Measurements from ENCODE around the gene ITM2A.
A peak's percentile ranks its signal among the peaks of the same experiment; 100 is the strongest.

Gene ITM2A

DNA sequence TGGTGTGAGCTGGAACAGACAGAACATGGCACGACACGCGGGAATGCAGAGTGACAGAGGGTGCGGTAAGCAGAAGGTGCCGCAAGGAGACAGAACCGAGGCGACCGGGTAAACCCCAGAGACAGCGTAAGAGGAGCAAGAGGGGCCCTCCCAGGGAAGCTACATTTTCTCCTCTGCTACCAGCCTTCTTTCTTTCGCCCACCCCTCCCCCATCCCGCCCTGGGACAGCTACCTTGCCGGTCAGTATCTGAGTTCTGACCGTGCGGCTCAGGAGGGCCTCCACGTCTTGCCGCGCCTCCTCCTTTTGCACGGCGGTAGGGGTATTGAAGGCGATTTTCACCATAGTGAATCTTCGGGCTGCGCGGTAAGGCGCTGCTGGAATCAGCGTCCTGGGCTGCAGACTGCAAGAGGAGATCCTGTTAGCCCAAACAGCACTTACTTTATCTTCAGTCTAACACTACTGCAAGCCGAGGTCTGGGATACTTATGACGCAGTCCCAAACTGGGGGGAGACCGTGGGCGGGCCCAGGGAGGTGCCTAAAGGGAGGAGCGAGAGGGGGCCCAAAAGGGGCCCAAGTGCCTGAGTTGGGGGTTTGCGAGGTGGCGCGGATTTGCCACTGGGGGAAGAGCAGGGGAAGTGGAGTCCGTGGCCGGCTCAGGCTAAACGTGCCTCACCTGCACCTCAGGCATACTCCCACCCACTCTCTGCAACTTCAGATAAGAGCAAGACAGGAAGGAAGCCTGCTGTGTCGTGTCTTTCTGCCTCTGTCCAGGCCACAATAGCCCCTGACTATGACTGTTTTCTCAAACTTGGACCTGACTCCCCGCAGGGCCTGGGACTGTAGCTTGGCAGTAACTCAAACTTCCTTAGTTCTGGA, at the start of gene ITM2A:
Gene ITM2A (minus strand): TSS at position 462 of the 877 bp plus-strand sequence. CDS start 119 bp downstream, at position 343.
- DNase-seq: no peak
- in situ Hi-C loops (cut with HindIII; ENCODE audit: low pct_ligation_motif_present, low pct_unique_long_range_greater_than_20kb, low sequenced_read_pairs): no loop called here

DNA sequence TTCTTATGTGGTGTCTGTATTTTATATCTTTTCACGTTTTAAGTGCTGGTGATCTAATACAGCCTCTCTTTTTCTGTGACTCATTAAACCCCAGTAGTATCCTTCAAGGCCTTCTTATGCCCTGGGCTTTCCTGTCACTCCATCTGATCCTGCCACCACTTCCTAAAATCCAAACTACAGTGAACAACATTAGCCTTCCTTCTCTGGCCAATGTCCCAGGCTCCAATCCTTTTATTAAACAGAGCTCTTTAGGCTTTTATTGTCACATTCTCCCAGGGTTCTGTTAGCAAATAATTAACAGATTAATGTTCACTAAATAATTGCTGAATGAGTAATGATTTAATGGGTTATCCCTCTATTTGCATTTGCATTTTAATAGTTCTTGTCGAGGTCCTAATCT, 47.9 kb upstream of the ITM2A start:
- DNase-seq: no peak
- in situ Hi-C loops (cut with HindIII; ENCODE audit: low pct_ligation_motif_present, low pct_unique_long_range_greater_than_20kb, low sequenced_read_pairs): no loop called here

DNA sequence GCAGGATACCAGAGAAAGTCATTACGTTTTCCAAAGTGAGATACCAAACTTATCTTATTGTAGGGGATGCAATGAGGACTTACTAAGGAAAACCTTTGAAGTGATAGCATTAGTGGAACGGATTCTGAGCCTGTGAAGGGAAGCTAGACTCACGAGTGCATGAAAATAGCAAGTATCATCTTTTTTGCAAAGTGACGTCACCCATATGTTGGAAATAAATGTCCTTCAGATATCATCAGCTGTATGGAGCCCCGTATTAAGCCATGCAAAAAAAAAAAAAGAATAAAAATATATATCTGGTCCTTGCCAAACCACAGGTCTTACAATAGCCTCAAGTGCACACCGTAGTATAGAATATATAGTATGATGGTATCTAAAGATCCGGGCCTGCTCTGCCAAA, 46.8 kb upstream of the ITM2A start:
- in situ Hi-C loops (cut with HindIII; ENCODE audit: low pct_ligation_motif_present, low pct_unique_long_range_greater_than_20kb, low sequenced_read_pairs): no loop called here
- no peak for DNase-seq

DNA sequence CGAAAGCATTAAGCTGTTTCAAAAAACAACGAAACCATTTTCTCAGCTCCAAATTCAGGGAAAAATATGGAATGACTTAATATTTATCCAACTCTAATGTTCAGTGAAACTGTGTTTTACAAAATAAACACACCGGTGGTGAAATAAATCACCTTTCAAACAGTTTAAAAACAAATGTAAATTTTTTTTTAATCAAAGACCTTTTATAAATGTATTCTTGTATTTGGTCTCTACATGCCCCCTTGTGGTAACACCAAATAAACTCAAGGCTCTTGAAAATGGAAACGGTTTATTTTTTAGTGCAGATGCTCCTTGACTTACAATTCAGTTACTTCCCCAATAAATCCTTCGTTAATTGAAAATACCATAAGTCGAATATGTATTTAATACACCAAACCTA, 45.8 kb upstream of the ITM2A start:
- in situ Hi-C loops (cut with HindIII; ENCODE audit: low pct_ligation_motif_present, low pct_unique_long_range_greater_than_20kb, low sequenced_read_pairs): no loop called here
- DNase-seq: peak; percentile 8

DNA sequence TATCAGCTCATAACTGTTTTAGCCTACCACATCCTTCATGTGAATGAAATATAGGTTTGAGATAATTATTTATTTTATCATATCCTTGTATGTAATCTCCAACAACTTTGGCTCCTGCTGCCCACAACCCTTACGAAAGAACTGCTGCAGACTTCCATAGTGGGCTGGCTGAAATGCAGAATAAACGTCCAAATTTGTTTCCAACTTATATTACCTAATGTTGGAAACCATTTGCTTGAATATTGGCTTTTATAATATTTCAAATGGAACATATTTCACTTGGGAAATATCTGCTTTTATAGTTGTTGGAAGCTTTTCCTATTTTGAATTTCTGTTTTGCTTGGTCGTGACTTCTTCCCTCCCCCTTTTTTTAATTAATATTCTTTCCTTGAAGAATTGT, 45.0 kb upstream of the ITM2A start:
- in situ Hi-C loops (cut with HindIII; ENCODE audit: low pct_ligation_motif_present, low pct_unique_long_range_greater_than_20kb, low sequenced_read_pairs): no loop called here

DNA sequence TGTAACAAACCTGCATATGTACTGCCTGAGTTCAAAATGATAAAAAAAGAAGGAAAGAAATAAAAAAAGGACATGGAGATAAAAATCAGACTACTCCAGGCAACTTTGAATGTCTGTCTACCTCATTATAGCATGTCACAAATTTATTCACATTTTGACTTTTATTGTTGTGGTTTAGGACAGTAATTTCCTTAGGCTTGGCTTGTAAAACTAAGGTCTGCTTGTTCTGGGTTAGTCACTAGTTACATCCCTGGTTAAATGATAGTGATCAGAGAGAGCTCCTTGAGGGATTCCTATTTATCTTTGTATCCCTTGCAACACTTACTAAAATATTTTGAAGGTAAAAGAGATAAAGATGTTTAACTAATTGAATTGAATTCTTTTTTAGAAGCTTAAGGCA, 42.5 kb upstream of the ITM2A start:
- no peak for DNase-seq
- in situ Hi-C loops (cut with HindIII; ENCODE audit: low pct_ligation_motif_present, low pct_unique_long_range_greater_than_20kb, low sequenced_read_pairs): no loop called here

More for the DNA sequence above, 45.0 kb upstream of the ITM2A start:
- DNase-seq: no peak

DNA sequence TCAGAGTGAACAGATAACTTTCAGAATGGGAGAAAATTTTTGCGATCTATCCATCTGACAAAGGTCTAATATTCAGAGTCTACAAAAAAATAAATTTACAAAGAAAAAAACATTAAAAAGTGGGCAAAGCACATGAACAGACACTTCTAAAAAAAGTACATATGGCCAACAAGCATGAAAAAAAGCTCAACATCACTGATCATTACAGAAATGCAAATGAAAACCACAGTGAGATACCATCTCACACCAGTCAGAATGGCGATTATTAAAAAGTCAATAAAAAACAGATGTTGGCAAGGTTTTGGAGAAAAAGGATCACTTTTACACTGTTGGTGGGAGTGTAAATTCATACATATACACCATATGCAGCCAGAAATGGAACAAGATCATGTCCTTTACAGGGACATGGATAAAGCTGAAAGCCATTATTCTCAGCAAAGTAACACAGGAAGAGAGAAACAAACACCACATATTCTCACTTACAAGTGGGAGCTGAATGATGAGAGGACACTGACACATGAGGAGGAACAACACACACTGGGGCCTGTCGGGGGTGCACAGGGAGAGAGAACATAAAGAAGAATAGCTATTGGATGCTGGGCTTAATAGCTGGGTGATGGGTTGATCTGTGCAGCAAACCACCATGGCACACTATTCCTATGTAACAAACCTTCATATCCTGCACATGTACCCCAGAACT, 41.6 kb upstream of the ITM2A start:
- in situ Hi-C loops (cut with HindIII; ENCODE audit: low pct_ligation_motif_present, low pct_unique_long_range_greater_than_20kb, low sequenced_read_pairs): no loop called here
- no peak for DNase-seq

DNA sequence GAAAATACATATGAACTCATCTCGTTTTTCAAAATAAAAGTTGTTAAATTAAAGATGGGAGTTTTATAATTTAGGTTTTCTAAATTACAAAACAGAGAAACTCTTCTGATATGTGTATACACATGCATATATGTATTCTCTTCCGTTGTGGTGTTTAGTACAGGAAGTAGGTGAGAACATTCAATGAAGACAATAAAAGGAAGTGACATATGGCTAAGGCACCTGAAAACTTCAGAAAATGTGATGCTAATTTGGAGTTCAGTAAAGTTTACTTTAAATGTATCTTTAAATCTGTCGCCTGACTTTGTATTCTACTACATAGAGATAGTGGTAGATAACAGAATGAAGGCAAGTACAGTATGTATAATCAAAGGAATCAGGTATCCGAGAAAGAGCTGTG, 33.5 kb upstream of the ITM2A start:
- in situ Hi-C loops (cut with HindIII; ENCODE audit: low pct_ligation_motif_present, low pct_unique_long_range_greater_than_20kb, low sequenced_read_pairs): no loop called here
- DNase-seq: no peak

DNA sequence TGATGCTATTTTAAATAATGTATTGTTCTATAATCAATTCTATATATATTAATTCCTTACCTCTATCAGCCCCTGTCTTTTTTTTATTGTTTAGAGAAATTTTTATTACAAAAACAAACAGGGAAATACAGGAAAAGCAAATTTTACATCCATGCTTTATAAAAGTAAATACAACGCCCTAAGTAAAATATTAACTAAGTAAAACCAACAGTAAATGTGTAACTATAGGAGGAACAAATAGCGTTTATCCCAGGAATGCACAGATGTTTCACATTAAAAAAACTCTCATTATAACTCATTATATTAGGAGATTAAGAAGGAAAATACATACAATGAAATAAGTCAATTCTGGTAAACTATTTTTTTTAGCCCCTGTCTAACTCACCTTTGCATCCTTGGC, 8.2 kb upstream of the ITM2A start:
- in situ Hi-C loops (cut with HindIII; ENCODE audit: low pct_ligation_motif_present, low pct_unique_long_range_greater_than_20kb, low sequenced_read_pairs): no loop called here

DNA sequence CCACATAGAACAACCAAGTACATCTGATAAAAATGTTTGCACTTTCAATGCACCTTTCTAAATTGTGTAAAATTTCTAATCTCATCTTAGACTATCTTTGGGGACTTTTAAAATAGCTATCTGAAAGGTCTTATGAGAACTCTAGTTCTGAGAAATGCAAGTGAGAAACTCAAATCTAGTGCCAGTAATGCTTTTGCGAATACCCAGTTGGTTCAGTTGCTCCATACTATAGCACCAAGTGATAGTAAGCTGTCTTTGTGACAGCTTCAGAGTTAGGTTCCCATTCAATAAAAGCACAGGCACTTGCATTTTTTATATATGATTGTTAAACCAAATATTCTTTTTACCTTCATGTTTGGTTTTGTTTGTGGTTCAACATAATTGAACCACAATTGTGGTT, 4.5 kb upstream of the ITM2A start:
- DNase-seq: no peak
- in situ Hi-C loops (cut with HindIII; ENCODE audit: low pct_ligation_motif_present, low pct_unique_long_range_greater_than_20kb, low sequenced_read_pairs): no loop called here

More for the DNA sequence above, 8.2 kb upstream of the ITM2A start:
- DNase-seq: no peak

DNA sequence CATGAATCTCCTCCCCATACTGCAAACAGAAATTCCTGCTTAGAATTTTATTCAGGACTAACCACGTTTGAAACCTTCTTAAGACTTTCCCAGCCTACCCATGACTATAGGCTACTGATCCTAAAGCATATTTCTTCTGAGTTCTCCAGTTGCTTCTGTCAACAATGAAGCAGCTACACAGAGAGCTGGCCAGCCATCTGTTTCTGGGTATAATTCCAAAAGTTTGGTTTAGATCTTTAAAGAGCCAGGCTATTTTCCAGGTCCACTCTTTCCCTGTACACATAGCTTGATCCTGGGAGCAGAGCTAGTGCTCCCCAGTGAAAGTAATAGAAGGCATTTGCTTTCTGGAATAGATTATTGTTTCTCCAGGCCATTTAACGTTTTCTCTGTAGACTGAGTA, 4.0 kb upstream of the ITM2A start:
- in situ Hi-C loops (cut with HindIII; ENCODE audit: low pct_ligation_motif_present, low pct_unique_long_range_greater_than_20kb, low sequenced_read_pairs): no loop called here
- no peak for DNase-seq

DNA sequence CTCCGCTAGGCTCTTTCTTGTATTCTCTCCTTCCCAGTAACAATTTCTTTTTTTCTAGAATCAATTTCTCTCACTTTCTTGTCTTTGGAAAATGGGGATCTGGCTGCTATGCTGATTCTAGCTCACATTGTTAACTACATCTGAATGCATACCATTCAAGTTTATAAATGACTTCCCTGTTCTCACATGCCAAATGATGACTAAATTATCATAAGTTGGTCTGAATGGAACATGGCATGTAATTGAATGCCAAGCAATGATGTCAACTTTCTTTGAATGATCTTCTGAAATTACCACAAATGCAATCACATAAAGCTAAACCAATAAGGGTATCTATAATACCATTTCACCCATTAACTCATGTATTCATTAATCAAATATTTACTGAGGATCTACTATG, 2.7 kb upstream of the ITM2A start:
- DNase-seq: no peak
- in situ Hi-C loops (cut with HindIII; ENCODE audit: low pct_ligation_motif_present, low pct_unique_long_range_greater_than_20kb, low sequenced_read_pairs): no loop called here

DNA sequence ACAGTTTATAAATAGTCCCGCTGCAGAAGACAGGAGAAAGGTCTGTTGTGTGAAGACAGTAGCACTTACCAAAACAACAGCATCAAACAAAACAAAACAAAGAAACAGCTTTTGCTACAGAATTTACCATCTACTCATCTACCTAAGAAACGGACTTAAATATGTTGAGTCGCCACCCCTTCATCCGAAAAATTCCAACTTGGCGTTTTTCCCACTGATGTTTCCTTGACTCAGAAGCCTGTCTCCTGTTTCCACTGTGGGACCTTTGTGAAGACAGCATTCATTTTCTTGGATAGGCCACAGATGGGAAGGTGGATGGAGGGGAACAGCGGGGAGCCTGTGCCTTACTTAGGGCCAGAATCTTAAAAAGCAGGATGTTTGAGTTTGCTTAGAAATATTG, 1.3 kb upstream of the ITM2A start:
- DNase-seq: no peak
- in situ Hi-C loops (cut with HindIII; ENCODE audit: low pct_ligation_motif_present, low pct_unique_long_range_greater_than_20kb, low sequenced_read_pairs): no loop called here

DNA sequence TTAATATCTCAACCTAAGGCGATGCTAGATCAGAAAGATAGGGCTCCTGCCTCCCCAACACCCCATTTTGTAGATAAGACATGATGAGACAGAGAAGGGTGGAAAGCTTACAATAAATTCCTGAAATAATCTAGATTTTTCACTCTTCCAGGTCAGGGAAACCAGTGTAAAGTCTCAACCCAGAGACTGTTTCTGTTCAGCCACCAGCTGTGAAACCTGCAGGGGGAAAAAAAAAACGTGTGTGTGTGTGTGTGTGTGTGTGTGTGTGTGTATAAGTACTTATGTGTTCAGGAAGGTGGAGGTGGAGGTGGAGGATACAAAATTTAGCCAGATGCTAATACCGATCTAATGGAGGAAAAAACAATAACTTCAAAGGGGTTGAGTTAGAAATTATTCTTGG, 773 bp upstream of the ITM2A start:
- no peak for DNase-seq
- in situ Hi-C loops (cut with HindIII; ENCODE audit: low pct_ligation_motif_present, low pct_unique_long_range_greater_than_20kb, low sequenced_read_pairs): no loop called here

DNA sequence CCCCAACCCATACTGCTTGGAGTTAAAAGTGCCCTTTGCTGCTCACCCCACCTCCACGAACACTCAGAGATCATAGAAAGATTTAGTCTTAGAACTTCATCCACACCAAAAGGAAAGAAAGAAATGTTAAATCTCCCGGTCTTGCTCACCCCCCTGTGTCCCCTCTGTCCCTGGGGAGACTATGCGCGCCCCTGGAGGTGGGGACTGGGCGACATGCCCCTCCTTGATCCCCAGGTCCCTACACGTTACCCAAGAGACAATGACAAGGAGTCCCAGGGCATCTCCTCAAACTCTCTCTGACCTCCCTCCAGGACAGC, 620 bp downstream of the ITM2A start:
- in situ Hi-C loops (cut with HindIII; ENCODE audit: low pct_ligation_motif_present, low pct_unique_long_range_greater_than_20kb, low sequenced_read_pairs): no loop called here
- DNase-seq: no peak

DNA sequence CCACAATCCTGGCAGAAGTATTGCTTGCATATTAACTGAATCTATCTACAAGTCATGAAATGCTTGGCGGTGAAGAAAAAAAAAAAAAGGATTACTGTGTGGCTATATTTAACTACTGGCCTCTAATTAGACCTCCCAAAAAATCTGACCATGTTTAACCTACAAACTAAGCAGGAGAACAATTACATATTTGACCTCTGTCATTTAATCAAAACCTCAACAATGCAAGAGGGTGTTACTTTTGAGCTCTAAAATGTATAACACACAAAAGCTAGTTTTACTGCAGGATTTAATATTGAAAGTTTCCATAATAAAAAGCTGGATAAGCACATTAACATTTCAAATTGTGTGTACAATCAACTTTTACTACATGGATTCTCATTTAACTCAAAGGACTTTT, 1.5 kb downstream of the ITM2A start:
- in situ Hi-C loops (cut with HindIII; ENCODE audit: low pct_ligation_motif_present, low pct_unique_long_range_greater_than_20kb, low sequenced_read_pairs): no loop called here
- DNase-seq: no peak

DNA sequence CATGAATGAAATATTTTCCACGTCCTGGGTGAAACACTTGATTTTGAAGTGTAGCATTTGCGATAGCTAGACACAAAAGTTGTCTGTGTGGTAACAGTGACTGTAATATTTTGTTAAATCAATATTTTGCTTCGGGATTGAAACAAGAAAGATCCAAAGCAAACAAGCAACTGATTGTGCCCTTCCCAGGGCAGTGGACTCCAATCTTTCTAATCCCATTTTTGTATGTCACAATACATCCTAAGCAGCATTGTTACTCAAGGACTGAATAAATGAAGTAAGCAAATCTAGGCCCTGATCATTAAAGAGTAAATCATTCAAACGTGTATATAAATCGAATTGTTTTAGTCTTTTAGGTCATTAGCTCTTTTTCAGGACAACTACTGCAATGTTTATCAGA, 2.8 kb downstream of the ITM2A start:
- in situ Hi-C loops (cut with HindIII; ENCODE audit: low pct_ligation_motif_present, low pct_unique_long_range_greater_than_20kb, low sequenced_read_pairs): no loop called here
- no peak for DNase-seq

DNA sequence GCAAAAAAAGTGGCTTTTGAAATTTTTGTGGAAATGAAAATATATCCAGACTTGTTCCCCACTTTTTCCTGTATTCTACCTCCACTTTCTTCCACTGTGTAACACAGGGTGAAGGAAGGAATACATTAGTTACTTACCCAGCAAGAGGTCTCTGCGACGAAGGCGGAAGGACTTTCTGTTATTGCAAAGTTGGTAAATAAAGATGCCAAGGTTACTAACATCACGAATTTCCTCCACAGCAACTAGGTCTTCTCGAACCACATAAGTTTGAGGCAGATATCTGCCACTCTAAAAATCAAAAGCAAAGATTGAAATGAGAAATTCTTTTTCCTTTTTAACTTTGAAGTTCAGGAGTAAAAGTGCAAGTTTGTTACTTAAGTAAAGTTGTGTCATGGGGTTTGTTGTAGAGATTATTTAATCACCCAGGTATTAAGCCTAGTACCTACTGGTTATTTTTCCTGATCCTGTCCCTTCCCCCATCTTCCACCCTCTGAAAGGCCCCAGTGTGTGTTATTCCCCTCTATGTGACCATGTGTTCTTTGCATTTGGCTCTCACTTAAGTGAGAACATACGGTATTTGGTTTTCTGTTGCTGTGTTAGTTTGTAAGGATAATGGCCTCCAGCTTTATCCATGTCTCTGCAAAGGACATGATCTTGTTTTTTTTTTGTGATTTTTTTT, 5.8 kb downstream of the ITM2A start:
- no peak for DNase-seq
- in situ Hi-C loops (cut with HindIII; ENCODE audit: low pct_ligation_motif_present, low pct_unique_long_range_greater_than_20kb, low sequenced_read_pairs): no loop called here

DNA sequence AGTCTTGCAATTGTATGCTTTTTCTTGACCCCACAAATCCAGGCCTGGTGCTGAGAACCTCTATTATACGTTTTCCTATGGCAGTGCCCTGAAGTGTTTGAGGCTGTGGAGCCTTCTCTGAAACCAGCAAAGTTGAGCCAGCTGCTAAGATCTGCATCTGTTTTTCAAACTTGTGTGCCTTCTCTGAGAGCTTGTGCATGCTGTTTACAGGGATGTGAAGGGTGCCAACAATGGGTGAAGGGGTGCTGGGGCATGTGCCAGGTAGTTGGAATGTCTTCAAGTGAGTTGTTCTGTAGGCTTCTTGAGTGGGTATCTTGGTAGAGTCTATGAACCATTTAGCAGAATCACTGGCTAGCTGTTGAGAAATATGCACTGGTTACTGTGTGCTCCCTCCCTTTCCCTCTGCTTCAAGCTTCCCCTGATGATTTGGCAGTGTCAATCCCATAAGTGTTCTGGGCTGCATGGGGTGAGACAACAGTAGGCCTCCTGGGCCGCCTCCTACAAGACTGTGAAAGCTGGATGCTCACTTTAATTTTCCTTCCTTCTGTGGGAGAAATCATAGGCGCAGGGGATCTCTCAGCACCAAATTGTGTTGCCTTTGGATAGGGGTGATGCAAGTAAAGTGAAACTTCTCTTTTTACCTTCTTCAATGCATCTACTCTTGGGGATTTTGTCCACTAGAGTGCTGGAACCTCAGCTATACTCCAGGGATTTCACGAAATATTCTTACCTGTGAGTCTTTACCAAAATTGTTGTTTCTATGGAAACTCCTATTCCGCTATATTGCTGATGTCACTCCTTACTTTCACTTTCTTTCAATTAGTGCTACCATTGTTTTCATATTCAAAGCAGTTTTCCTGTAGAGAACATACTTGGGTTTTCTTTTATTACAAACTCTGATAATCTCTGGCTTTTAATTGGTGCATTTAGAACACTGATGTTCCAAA, 30.0 kb downstream of the ITM2A start:
- DNase-seq: no peak
- in situ Hi-C loops (cut with HindIII; ENCODE audit: low pct_ligation_motif_present, low pct_unique_long_range_greater_than_20kb, low sequenced_read_pairs): no loop called here

All from ACHN (cell line).